ENCODE measurements around the gene COX20. TPM values are rescaled to one million over a fixed set of nuclear protein-coding genes. Genes with fewer than 3 reads are reported as not detected.

COX20 gene
- total and polyA plus RNA-seq, 2 of the 13 experiments (the other 11 are each of a cell fraction or from before 2014, with no cell fraction given) = 34.4 to 95.8 TPM

GRCh38 chr1:244878681-244879080 lies 43.2 kb downstream of the COX20 start:
- no peak for FAIRE-seq
- H3K4me3 ChIP-seq (replicated peaks in 1 of 3; ENCODE audit: insufficient read depth in 1 of 3, low read depth in 2 of 3, low read length in 3 of 3) = no peak overlapping the region
- H3K27me3 ChIP-seq (ENCODE audit: control insufficient read depth in 1 of 2, insufficient read depth in 2 of 2, low read length in 2 of 2) = peaks cover 0 to 3% of the 10 kb centered on the region in 2 experiments; a peak in 2 of 5 replicates
- ChIA-PET POLR2A (interaction anchor here (1.5 kb wide), 1 partner anchor 10 kb away, joined by 4 read pairs; no protein-coding TSS in a partner anchor), CTCF (ENCODE audit: low intra/inter-chr PET ratio, low total read pairs) (no interaction called here)
- no peak overlapping the region for H3K27ac ChIP-seq (ENCODE audit: extremely low read length, insufficient read depth, low read length)
- no peaks in the 10 kb centered on the region for H4K20me1 ChIP-seq (ENCODE audit: insufficient read depth, low read length)
- WGBS (ENCODE audit: low lambda C conversion rate) = 73% methylated on average over 5 of the region's 5 CpGs
- in situ Hi-C loops (cut with HindIII; ENCODE audit: extremely low pct_ligation_motif_present, low pct_unique_long_range_greater_than_20kb) (no loop called here), intact Hi-C loops (cut with micrococcal nuclease; ENCODE audit: unreplicated experiment) (no loop called here)
- BruUV-seq (replicated peaks) = no TSS peak
- no peaks in the 10 kb centered on the region for H3K36me3 ChIP-seq (replicated peaks in 1 of 2; ENCODE audit: control insufficient read depth in 1 of 2, insufficient read depth in 2 of 2, low read length in 2 of 2)
- no peak for DNase-seq (ENCODE audit: low spot score)
- peaks cover 15% of the 10 kb centered on the region for H3K4me1 ChIP-seq (ENCODE audit: insufficient read depth, low read length)
- no peak for ATAC-seq
- no peak overlapping the region for H3K4me2 ChIP-seq (ENCODE audit: low read depth, low read length)
- H3K79me2 ChIP-seq (ENCODE audit: insufficient read depth, low read length) = no peaks in the 10 kb centered on the region
- H2AFZ ChIP-seq (ENCODE audit: low read length) = no peak overlapping the region
- H3K9me3 ChIP-seq (ENCODE audit: low read length) = no peaks in the 10 kb centered on the region
- H3K9ac ChIP-seq (ENCODE audit: insufficient read depth, low read depth, low read length) = no peak overlapping the region
- TF ChIP-seq REXO4 (CRISPR knock-in tag; IDR thresholded peaks at IDR 0.05; ENCODE audit: borderline replicate concordance) = no peak
- no peak for TF ChIP-seq EEA1 (CRISPR knock-in tag; IDR thresholded peaks at IDR 0.05; ENCODE audit: borderline replicate concordance)
- no peak for TF ChIP-seq ZBTB38 (CRISPR knock-in tag; IDR thresholded peaks at IDR 0.05)
- TF ChIP-seq ZNF646 (CRISPR knock-in tag; IDR thresholded peaks at IDR 0.05) = no peak
- TF ChIP-seq NBN (conservative IDR thresholded peaks at IDR 0.05) = no peak
- no peak for TF ChIP-seq ZBTB7A (CRISPR knock-in tag; IDR thresholded peaks at IDR 0.05)
- no peak for TF ChIP-seq ZNF407 (CRISPR knock-in tag; IDR thresholded peaks at IDR 0.05; ENCODE audit: not compliant biosample characterization)
- TF ChIP-seq SMYD3 (CRISPR knock-in tag; IDR thresholded peaks at IDR 0.05) = no peak
- no peak for TF ChIP-seq RFXANK (CRISPR knock-in tag; IDR thresholded peaks at IDR 0.05)
- TF ChIP-seq CBX5 (CRISPR knock-in tag; IDR thresholded peaks at IDR 0.05; ENCODE audit: borderline replicate concordance) = no peak
- TF ChIP-seq SRF (IDR thresholded peaks at IDR 0.05; ENCODE audit: low read depth, low read length) = no peak
- no peak for TF ChIP-seq PHF21A (CRISPR knock-in tag; IDR thresholded peaks at IDR 0.05)

Data from HepG2 (cell line).